HG03469 (cell line): ENCODE data around the gene GABBR2.

Experiments used
- ATAC-seq: cut with Tn5 transposase; IDR thresholded peaks from one replicate; pipeline ENCODE4 v1.9.1; 2021; ENCODE audit warnings: mild to moderate bottlenecking, moderate library complexity, moderate number of reproducible peaks; ENCODE audit not compliant: unreplicated experiment

The GABBR2 gene

GRCh38 chr9:98572054-98572627 is 136.6 kb downstream of the GABBR2 start:
- no peak for ATAC-seq

GRCh38 chr9:98571643-98572042 is 137.1 kb downstream of the GABBR2 start:
- no peak for ATAC-seq

GRCh38 chr9:98570663-98571440 is 137.9 kb downstream of the GABBR2 start:
- no peak for ATAC-seq

GRCh38 chr9:98570055-98570454 is 138.7 kb downstream of the GABBR2 start:
- ATAC-seq: no peak

GRCh38 chr9:98569491-98569890 is 139.2 kb downstream of the GABBR2 start:
- ATAC-seq: no peak

GRCh38 chr9:98568909-98569469 is 139.7 kb downstream of the GABBR2 start:
- no peak for ATAC-seq

GRCh38 chr9:98568234-98568908 is 140.4 kb downstream of the GABBR2 start:
- ATAC-seq: no peak

- ATAC-seq: no peak
Measured at GRCh38 chr9:98567540-98568233, 141.0 kb downstream of the GABBR2 start.

GRCh38 chr9:98565152-98566135 is 143.3 kb downstream of the GABBR2 start:
- no peak for ATAC-seq

GRCh38 chr9:98564714-98565113 is 144.0 kb downstream of the GABBR2 start:
- ATAC-seq: no peak

GRCh38 chr9:98563988-98564387 is 144.7 kb downstream of the GABBR2 start:
- ATAC-seq: no peak

- ATAC-seq: no peak
Measured at GRCh38 chr9:98563212-98563907, 145.4 kb downstream of the GABBR2 start.

GRCh38 chr9:98559561-98559960 is 149.2 kb downstream of the GABBR2 start:
- no peak for ATAC-seq

GRCh38 chr9:98558575-98558974 is 150.2 kb downstream of the GABBR2 start:
- no peak for ATAC-seq

- no peak for ATAC-seq
Measured at GRCh38 chr9:98556511-98556910, 152.2 kb downstream of the GABBR2 start.

GRCh38 chr9:98555651-98556465 is 152.9 kb downstream of the GABBR2 start:
- ATAC-seq: no peak

GRCh38 chr9:98554752-98555151 is 154.0 kb downstream of the GABBR2 start:
- no peak for ATAC-seq

GRCh38 chr9:98552331-98552730 is 156.4 kb downstream of the GABBR2 start:
- ATAC-seq: no peak
